ENCODE measurements around the gene SNRNP27. TPM values are rescaled to one million over a fixed set of nuclear protein-coding genes. Genes with fewer than 3 reads are reported as not detected.

SNRNP27 gene
- total and polyA plus RNA-seq, 9 of the 15 experiments (the other 6 are each of a cell fraction or from before 2014, with no cell fraction given): 29.2 to 102 (median 65.7) TPM

DNA sequence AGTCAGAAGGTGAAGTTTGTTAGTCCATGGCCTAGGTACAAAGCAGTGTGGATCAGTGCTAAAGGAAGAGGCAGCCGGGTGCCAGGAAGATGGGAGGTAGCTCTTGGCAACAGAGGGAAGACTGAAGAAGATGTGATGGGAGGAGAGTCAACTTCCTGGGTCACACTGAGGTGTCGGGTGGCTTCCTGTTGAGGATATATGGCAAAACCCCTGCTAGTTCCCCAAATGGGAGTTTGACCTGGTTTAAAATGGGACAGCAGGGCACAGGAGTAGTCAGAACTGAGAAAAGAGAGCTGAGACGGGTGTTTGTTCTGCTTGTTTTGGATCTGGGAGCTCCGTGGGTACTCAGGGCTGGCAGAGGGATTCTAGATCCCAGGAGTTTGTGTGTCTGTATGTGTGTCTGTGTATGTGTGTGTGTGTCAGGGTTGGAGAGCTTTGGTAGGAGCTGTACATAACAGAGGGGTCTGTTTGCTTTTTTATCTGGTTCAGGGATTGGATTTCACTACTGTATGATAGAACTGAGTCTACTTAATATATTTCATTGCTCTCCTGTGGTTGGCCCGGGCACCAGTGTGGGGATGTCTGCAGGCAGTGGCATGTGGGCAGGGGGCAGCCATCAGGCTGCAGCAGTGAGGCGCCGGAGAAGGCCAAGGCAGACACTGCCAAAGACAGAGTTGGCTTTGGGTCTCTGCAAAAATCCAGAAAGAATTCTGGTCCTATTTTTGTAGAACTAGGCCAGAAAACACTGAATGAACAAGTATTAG, 38.3 kb downstream of the SNRNP27 start:
- peaks cover 73% of the 10 kb centered on the region for H3K36me3 ChIP-seq (ENCODE audit: control insufficient read depth, insufficient read depth, low read length)
- no peaks in the 10 kb centered on the region for H4K20me1 ChIP-seq (replicated peaks; ENCODE audit: control insufficient read depth, insufficient read depth, low read length)
- peaks cover 21% of the 10 kb centered on the region; the same call in 2 of the 3 replicates for H3K79me2 ChIP-seq (ENCODE audit: control insufficient read depth, insufficient read depth, low read length)
- ChIA-PET POLR2A (interaction anchor here (0.7 to 8.8 kb wide), 9 partner anchors 12 to 213 kb away, joined by 3 to 107 read pairs (median 3); partner anchors contain the start of gene MXD1), CTCF (ENCODE audit: low intra/inter-chr PET ratio) (no interaction called here)
- FAIRE-seq: no peak
- intact Hi-C loops (cut with micrococcal nuclease) (loop anchor here (5.0 kb wide), 3 partner anchors 45 to 210 kb away; no protein-coding TSS in a partner anchor), in situ Hi-C loops (cut with MboI) (no loop called here)
- peaks cover 6% of the 10 kb centered on the region for H3K9me1 ChIP-seq (ENCODE audit: control insufficient read depth, insufficient read depth, low read length)
- H3K4me1 ChIP-seq (replicated peaks in 1 of 2; ENCODE audit: control insufficient read depth in 2 of 2, insufficient read depth in 2 of 2, low read length in 2 of 2): peaks cover 4 to 26% of the 10 kb centered on the region in 2 experiments; a peak in 3 of 5 replicates
- DNase-seq (ENCODE audit: extremely low read depth in 1 of 4, low spot score in 3 of 4): no peak
- H3K27ac ChIP-seq (ENCODE audit: extremely low read depth, low read depth, low read length): peak overlapping the region; percentile 29; the same call in 2 of the 3 replicates
- no peak overlapping the region for H2AFZ ChIP-seq (ENCODE audit: low read depth, low read length)
- no peaks in the 10 kb centered on the region for H3K27me3 ChIP-seq (ENCODE audit: control insufficient read depth in 2 of 2, insufficient read depth in 2 of 2, low read length in 2 of 2)
- TF ChIP-seq SREBF2 (CRISPR knock-in tag; IDR thresholded peaks at IDR 0.05): 0 out of 2 replicates have a peak, but pooled peaks have one; percentile 58
- TF ChIP-seq, protein P1, sequence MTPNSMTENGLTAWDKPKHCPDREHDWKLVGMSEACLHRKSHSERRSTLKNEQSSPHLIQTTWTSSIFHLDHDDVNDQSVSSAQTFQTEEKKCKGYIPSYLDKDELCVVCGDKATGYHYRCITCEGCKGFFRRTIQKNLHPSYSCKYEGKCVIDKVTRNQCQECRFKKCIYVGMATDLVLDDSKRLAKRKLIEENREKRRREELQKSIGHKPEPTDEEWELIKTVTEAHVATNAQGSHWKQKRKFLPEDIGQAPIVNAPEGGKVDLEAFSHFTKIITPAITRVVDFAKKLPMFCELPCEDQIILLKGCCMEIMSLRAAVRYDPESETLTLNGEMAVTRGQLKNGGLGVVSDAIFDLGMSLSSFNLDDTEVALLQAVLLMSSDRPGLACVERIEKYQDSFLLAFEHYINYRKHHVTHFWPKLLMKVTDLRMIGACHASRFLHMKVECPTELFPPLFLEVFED (CRISPR knock-in tag; conservative IDR thresholded peaks at IDR 0.05): 0 out of 2 replicates have a peak, but pooled peaks have one; percentile 1
- no peak for TF ChIP-seq BRCA1 (IDR thresholded peaks at IDR 0.05)
- TF ChIP-seq BRCA1 (CRISPR knock-in tag; IDR thresholded peaks at IDR 0.05): no peak
- TF ChIP-seq, protein P2, sequence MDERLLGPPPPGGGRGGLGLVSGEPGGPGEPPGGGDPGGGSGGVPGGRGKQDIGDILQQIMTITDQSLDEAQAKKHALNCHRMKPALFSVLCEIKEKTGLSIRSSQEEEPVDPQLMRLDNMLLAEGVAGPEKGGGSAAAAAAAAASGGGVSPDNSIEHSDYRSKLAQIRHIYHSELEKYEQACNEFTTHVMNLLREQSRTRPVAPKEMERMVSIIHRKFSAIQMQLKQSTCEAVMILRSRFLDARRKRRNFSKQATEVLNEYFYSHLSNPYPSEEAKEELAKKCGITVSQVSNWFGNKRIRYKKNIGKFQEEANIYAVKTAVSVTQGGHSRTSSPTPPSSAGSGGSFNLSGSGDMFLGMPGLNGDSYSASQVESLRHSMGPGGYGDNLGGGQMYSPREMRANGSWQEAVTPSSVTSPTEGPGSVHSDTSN (CRISPR knock-in tag; IDR thresholded peaks at IDR 0.05; ENCODE audit: low read depth): no peak
- TF ChIP-seq, protein P2 (tag; conservative IDR thresholded peaks at IDR 0.05; ENCODE audit: low read depth): 0 out of 2 replicates have a peak, but pooled peaks have one; percentile 8
- no peak for TF ChIP-seq NR2C1 (IDR thresholded peaks at IDR 0.05)
- TF ChIP-seq NR2C1 (tag; IDR thresholded peaks at IDR 0.05): peak; percentile 28; the same call in 1 of the 2 replicates
- 0 out of 2 replicates have a peak, but pooled peaks have one; percentile 16 for TF ChIP-seq CTBP1 (IDR thresholded peaks at IDR 0.05; ENCODE audit: borderline replicate concordance)
- TF ChIP-seq MEIS2 (IDR thresholded peaks at IDR 0.05; ENCODE audit: partially characterized antibody): peak; percentile 55
- TF ChIP-seq TARDBP (IDR thresholded peaks at IDR 0.05): no peak
- no peak for TF ChIP-seq SAFB (IDR thresholded peaks at IDR 0.05; ENCODE audit: borderline replicate concordance, low read depth, low read length)
- no peak for TF ChIP-seq ZNF41 (CRISPR knock-in tag; conservative IDR thresholded peaks at IDR 0.05)
- TF ChIP-seq FOXP1 (CRISPR knock-in tag; IDR thresholded peaks at IDR 0.05): no peak
- peak; percentile 35 for TF ChIP-seq POLR2B (IDR thresholded peaks at IDR 0.05; ENCODE audit: low read depth, partially characterized antibody)
- TF ChIP-seq CREM (IDR thresholded peaks at IDR 0.05; ENCODE audit: low read depth): no peak
- TF ChIP-seq RFX1 (IDR thresholded peaks at IDR 0.05): peak; percentile 17; the same call in 1 of the 2 replicates
- no peak for TF ChIP-seq SMARCA5 (IDR thresholded peaks at IDR 0.05)
- H3K4me3 ChIP-seq: no peak overlapping the region
- BruUV-seq (replicated peaks): no TSS peak
- no peaks in the 10 kb centered on the region for H3K9me3 ChIP-seq (replicated peaks; ENCODE audit: control insufficient read depth, insufficient read depth, low read depth, low read length)
- ATAC-seq: no peak
- no peak overlapping the region for H3K4me2 ChIP-seq (ENCODE audit: insufficient read depth, low read length)
- H3K9ac ChIP-seq (ENCODE audit: insufficient read depth in 1 of 2, low read depth in 2 of 2, low read length in 2 of 2): peak overlapping the region in 1 of 2 experiments; percentile 53; a peak in 1 of 4 replicates
- WGBS (ENCODE audit: insufficient coverage, low coverage, missing lambda C conversion rate): 84% methylated on average over 7 of the region's 7 CpGs
